Muscle of leg (tissue), 11 donors: ENCODE data around the gene DAPL1. TPM values are rescaled to one million over a fixed set of nuclear protein-coding genes. Genes with fewer than 3 reads are reported as not detected.
"Not testable (repeated sequence)": the region's sequence is repeated elsewhere in the genome, so short reads cannot be mapped to it uniquely, and the experiment has no call there.

Source experiments
- DNase-seq: peaks from one replicate; pipeline ENCODE4 v3.0.0; 2013
- H3K27ac ChIP-seq: one replicate; pipeline ENCODE4 v1.5.1; 2013; ENCODE audit warnings: mild to moderate bottlenecking, low read length, control low read depth
- H3K27me3 ChIP-seq: one replicate; pipeline ENCODE4 v1.6.1; 2013; ENCODE audit warnings: low read length; ENCODE audit not compliant: control insufficient read depth, insufficient read depth
- H3K36me3 ChIP-seq: one replicate; pipeline ENCODE4 v1.6.1; 2013; ENCODE audit warnings: low read length; ENCODE audit not compliant: control insufficient read depth, insufficient read depth
- H3K4me1 ChIP-seq: one replicate; pipeline ENCODE4 v1.6.1; 2013; ENCODE audit warnings: low read length; ENCODE audit not compliant: control insufficient read depth, insufficient read depth
- H3K4me3 ChIP-seq: one replicate; pipeline ENCODE4 v1.5.1; 2013; ENCODE audit warnings: low read length, control low read depth
- H3K9me3 ChIP-seq: replicated peaks from 2 replicates; pipeline ENCODE4 v1.6.1; 2013; ENCODE audit warnings: low read depth, low read length; ENCODE audit not compliant: control insufficient read depth
- WGBS: methylation state at CpG from one replicate; pipeline ENCODE4 v1.1.5; 2013; ENCODE audit warnings: missing lambda C conversion rate; ENCODE audit not compliant: insufficient coverage; 5-methylcytosine and 5-hydroxymethylcytosine counted together
- polyA plus RNA-seq, 8 donors: library from polyadenylated mRNA; unstranded; fragments of 120-200 nt; gene quantifications; one replicate each; pipeline versions ENCODE4 v1.2.1 to v1.2.3, GENCODE V29; 2013; ENCODE audit warnings: inconsistent platforms in 1 of 8, low replicate concordance in 1 of 8; ENCODE audit not compliant: insufficient read length in 8 of 8, insufficient read depth in 1 of 8
- total RNA-seq: library from RNA; stranded (reverse); fragments of 120-200 nt; gene quantifications from one replicate; pipeline ENCODE4 v1.2.4, GENCODE V29; 2013

The DAPL1 gene
- total and polyA plus RNA-seq, 9 donors: 0.41 to 2.5 (median 0.51) TPM; not detected in 6

- no peak for DNase-seq
- no peak overlapping the region for H3K4me3 ChIP-seq
- 80% methylated on average over 1 of the region's 3 CpGs for WGBS
- H3K4me1 ChIP-seq: no peaks in the 10 kb centered on the region
- no peaks in the 10 kb centered on the region for H3K27me3 ChIP-seq
- H3K9me3 ChIP-seq: no peaks in the 10 kb centered on the region
- H3K27ac ChIP-seq: no peak overlapping the region
- H3K36me3 ChIP-seq: no peaks in the 10 kb centered on the region
Measured at GRCh38 chr2:158835431-158835830, 40.3 kb downstream of the DAPL1 start.

DNA sequence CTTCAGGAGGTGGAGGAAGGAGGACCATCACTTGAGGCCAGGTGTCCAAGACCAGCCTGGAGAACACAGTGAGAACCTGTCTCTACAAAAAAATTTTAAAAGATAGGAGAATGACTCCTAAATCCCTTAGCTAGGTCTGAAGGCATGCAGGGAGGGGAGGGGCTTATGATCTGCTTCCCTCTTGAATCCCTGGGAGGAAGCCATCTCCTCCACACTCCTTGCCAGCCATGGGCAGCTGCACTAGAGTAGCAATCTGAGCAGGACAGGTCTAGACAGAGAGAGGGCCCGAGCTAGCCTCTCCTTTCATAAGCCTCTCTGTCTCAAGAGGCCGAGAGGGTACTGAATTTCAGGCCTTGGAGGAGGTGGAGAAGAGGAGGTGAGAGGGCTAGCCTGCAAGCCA lies 42.5 kb downstream of the DAPL1 start:
- Histone ChIP-seq H3K9me3 (no peaks in the 10 kb centered on the region), H3K27me3 (no peaks in the 10 kb centered on the region), H3K4me1 (no peaks in the 10 kb centered on the region), H3K4me3 (no peak overlapping the region), H3K36me3 (no peaks in the 10 kb centered on the region), H3K27ac (no peak overlapping the region)
- no peak for DNase-seq
- WGBS: no CpG with 5 or more reads among the region's 2 CpGs

DNA sequence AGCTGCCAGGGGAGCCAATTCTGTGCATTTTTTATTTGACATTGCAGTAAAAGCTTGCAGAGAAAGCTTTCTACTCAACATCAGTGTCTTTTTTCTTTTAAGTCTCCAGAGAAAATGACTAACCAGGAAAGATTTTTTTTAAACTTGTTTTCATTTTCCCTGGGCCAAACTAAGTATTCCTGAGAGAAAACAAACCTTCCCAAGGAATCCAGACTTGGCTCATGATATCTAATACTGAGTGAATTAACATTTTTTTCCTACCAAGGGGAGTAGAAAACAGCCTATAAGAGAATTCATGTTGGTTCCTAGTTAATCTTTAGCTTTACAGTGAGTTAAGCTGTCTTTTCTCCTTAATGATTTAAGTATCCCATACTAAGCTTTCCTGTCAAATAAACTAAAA lies 46.7 kb downstream of the DAPL1 start:
- H3K4me1 ChIP-seq: peaks cover 3% of the 10 kb centered on the region
- no peaks in the 10 kb centered on the region for H3K36me3 ChIP-seq
- peak; percentile 75 for DNase-seq
- no peak overlapping the region for H3K27ac ChIP-seq
- H3K27me3 ChIP-seq: no peaks in the 10 kb centered on the region
- no peaks in the 10 kb centered on the region for H3K9me3 ChIP-seq
- H3K4me3 ChIP-seq: no peak overlapping the region

- H3K27me3 ChIP-seq: no peaks in the 10 kb centered on the region
Measured at GRCh38 chr2:158845444-158845843, 50.3 kb downstream of the DAPL1 start.

GRCh38 chr2:158845859-158846258 lies 50.7 kb downstream of the DAPL1 start:
- Histone ChIP-seq H3K4me1 (peaks cover 3% of the 10 kb centered on the region), H3K27ac (no peak overlapping the region), H3K27me3 (no peaks in the 10 kb centered on the region), H3K36me3 (no peaks in the 10 kb centered on the region), H3K9me3 (no peaks in the 10 kb centered on the region), H3K4me3 (no peak overlapping the region)
- DNase-seq: no peak
- WGBS: 14% methylated on average over 1 of the region's 3 CpGs

More at GRCh38 chr2:158845444-158845843, 50.3 kb downstream of the DAPL1 start:
- no peak overlapping the region for H3K4me3 ChIP-seq
- no peaks in the 10 kb centered on the region for H3K9me3 ChIP-seq
- DNase-seq: no peak
- no peak overlapping the region for H3K27ac ChIP-seq
- peaks cover 3% of the 10 kb centered on the region for H3K4me1 ChIP-seq
- H3K36me3 ChIP-seq: no peaks in the 10 kb centered on the region

DNA sequence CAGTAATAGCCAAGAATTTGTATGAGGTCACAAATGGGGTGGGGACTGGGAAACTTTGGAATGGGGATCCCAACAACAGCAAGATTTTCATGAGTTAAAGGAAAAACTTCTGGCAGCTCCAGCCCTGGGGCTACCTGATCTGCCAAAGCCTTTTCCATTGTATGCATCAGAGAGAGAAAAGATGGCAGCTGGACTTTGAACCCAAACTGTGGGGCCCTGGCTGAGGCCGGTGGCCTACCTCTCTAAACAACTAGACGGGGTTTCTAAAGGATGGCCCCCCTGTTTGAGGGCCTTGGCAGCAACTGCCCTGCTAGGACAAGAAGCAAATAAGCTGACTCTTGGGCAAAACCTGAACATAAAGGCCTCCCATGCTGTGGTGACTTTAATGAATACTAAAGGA lies 52.4 kb downstream of the DAPL1 start:
- H3K36me3 ChIP-seq, H3K27ac ChIP-seq, DNase-seq, H3K27me3 ChIP-seq, H3K9me3 ChIP-seq, H3K4me3 ChIP-seq, H3K4me1 ChIP-seq: not testable (repeated sequence)
- no CpG with 5 or more reads among the region's 2 CpGs for WGBS

GRCh38 chr2:158848031-158848970 lies 53.2 kb downstream of the DAPL1 start:
- DNase-seq, H3K4me1 ChIP-seq: not testable (repeated sequence)
- WGBS: 92% methylated on average over 7 of the region's 22 CpGs

GRCh38 chr2:158860179-158860578 lies 65.1 kb downstream of the DAPL1 start:
- not testable (repeated sequence) for H3K4me1 ChIP-seq, H3K36me3 ChIP-seq, DNase-seq, H3K27ac ChIP-seq, H3K9me3 ChIP-seq, H3K4me3 ChIP-seq, H3K27me3 ChIP-seq
- WGBS: 53% methylated on average over 6 of the region's 9 CpGs

More at GRCh38 chr2:158848031-158848970, 53.2 kb downstream of the DAPL1 start:
- H3K4me3 ChIP-seq, H3K36me3 ChIP-seq, H3K9me3 ChIP-seq, H3K27ac ChIP-seq, H3K27me3 ChIP-seq: not testable (repeated sequence)

DNA sequence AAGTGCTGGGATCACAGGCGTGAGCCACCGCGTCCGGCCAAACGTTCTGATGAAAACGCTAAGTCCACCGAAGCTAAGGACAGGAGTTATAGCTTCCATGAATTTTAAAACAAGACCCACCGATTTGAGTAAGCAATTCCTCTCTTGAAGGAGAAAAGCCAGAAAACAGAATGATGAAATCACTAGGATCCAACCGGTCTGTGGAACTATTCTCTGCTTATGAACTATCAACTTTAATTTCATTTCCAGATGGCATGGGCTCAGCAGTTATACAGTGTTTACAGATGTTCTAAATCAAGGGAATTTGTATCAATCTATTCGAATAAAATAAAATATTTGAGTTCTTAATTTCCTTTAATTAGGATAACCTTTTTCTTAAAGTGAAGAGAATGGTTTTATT lies 66.5 kb downstream of the DAPL1 start:
- DNase-seq: peak; percentile 73
- not testable (repeated sequence) for H3K36me3 ChIP-seq
- WGBS: no CpG with 5 or more reads among the region's 10 CpGs

DNA sequence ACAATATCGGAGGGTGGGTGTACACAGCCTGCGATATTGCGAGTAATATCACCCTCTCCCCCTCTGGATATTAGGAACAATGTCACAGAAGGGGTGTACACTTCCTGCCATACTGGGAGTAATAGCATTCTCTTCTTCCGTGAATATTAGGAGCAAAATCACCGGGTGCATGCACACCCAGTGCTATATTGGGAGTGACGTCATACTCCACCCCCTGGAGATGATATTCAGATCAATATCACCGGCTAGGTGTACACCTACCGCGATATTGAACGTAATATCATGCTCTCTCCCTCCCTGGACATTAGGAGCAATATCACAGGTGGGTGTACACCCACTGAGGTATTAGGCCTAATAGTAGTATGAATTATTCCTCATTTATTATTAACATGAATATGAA lies 70.4 kb downstream of the DAPL1 start:
- H3K4me3 ChIP-seq, H3K27me3 ChIP-seq, DNase-seq, H3K27ac ChIP-seq, H3K36me3 ChIP-seq, H3K4me1 ChIP-seq, H3K9me3 ChIP-seq: not testable (repeated sequence)
- WGBS: 95% methylated on average over 3 of the region's 10 CpGs

More for the DNA sequence above, 66.5 kb downstream of the DAPL1 start:
- H3K27me3 ChIP-seq, H3K9me3 ChIP-seq, H3K4me3 ChIP-seq, H3K4me1 ChIP-seq, H3K27ac ChIP-seq: not testable (repeated sequence)
